ENCODE measurements around the gene SEPTIN12.
A peak's percentile ranks its signal among the peaks of the same experiment; 100 is the strongest.

The SEPTIN12 gene

GRCh38 chr16:4733211-4733742, 54.9 kb downstream of the SEPTIN12 start:
- Histone ChIP-seq H3K9ac (ENCODE audit: low read depth, low read length, poor library complexity, severe bottlenecking) (peak overlapping the region; percentile 78), H3K4me3 (ENCODE audit: low read length, poor library complexity, severe bottlenecking) (peak overlapping the region; percentile 85), H3K4me2 (ENCODE audit: low read depth, low read length, poor library complexity, severe bottlenecking) (peak overlapping the region; percentile 94), H4K20me1 (ENCODE audit: insufficient read depth, low read length, poor library complexity, severe bottlenecking) (no peaks in the 10 kb centered on the region), H2AFZ (ENCODE audit: low read length) (peak overlapping the region; percentile 97; the same call in 1 of the 2 replicates), H3K36me3 (ENCODE audit: insufficient read depth, low read length) (no peaks in the 10 kb centered on the region), H3K79me2 (ENCODE audit: insufficient read depth, low read length) (no peaks in the 10 kb centered on the region), H3K27me3 (ENCODE audit: insufficient read depth, low read length, poor library complexity, severe bottlenecking) (no peaks in the 10 kb centered on the region), H3K4me1 (ENCODE audit: insufficient read depth, low read length, poor library complexity, severe bottlenecking) (peaks cover 5% of the 10 kb centered on the region), H3F3A (ENCODE audit: low read depth) (no peaks in the 10 kb centered on the region), H3K9me3 (ENCODE audit: insufficient read depth, low read depth, low read length) (no peaks in the 10 kb centered on the region), H3K9me2 (replicated peaks; ENCODE audit: low read depth, low read length) (no peaks in the 10 kb centered on the region)
- no peak for TF ChIP-seq EZH2phosphoT487 (IDR thresholded peaks at IDR 0.05; ENCODE audit: borderline replicate concordance)
- no peak for TF ChIP-seq CTCF (conservative IDR thresholded peaks at IDR 0.05; ENCODE audit: low read length)

- H3K9me3 ChIP-seq (ENCODE audit: insufficient read depth, low read depth, low read length), result no peaks in the 10 kb centered on the region
- no peaks in the 10 kb centered on the region for H3K9me2 ChIP-seq (replicated peaks; ENCODE audit: low read depth, low read length)
- H3K9ac ChIP-seq (ENCODE audit: low read depth, low read length, poor library complexity, severe bottlenecking), result no peak overlapping the region
- H3K4me3 ChIP-seq (ENCODE audit: low read length, poor library complexity, severe bottlenecking), result no peak overlapping the region
- H3K27me3 ChIP-seq (ENCODE audit: insufficient read depth, low read length, poor library complexity, severe bottlenecking), result no peaks in the 10 kb centered on the region
- no peak overlapping the region for H2AFZ ChIP-seq (ENCODE audit: low read length)
- H3K36me3 ChIP-seq (ENCODE audit: insufficient read depth, low read length), result no peaks in the 10 kb centered on the region
- TF ChIP-seq EZH2phosphoT487 (IDR thresholded peaks at IDR 0.05; ENCODE audit: borderline replicate concordance), result no peak
- no peak for TF ChIP-seq CTCF (conservative IDR thresholded peaks at IDR 0.05; ENCODE audit: low read length)
- H3K4me1 ChIP-seq (ENCODE audit: insufficient read depth, low read length, poor library complexity, severe bottlenecking), result peaks cover under 1% of the 10 kb centered on the region
- H4K20me1 ChIP-seq (ENCODE audit: insufficient read depth, low read length, poor library complexity, severe bottlenecking), result no peaks in the 10 kb centered on the region
- H3K4me2 ChIP-seq (ENCODE audit: low read depth, low read length, poor library complexity, severe bottlenecking), result no peak overlapping the region
- no peaks in the 10 kb centered on the region for H3F3A ChIP-seq (ENCODE audit: low read depth)
- no peaks in the 10 kb centered on the region for H3K79me2 ChIP-seq (ENCODE audit: insufficient read depth, low read length)
Observed at GRCh38 chr16:4729876-4730275, 58.3 kb downstream of the SEPTIN12 start.

- Histone ChIP-seq H3K79me2 (ENCODE audit: insufficient read depth, low read length) (no peaks in the 10 kb centered on the region), H3K4me2 (ENCODE audit: low read depth, low read length, poor library complexity, severe bottlenecking) (no peak overlapping the region), H3K9me2 (replicated peaks; ENCODE audit: low read depth, low read length) (no peaks in the 10 kb centered on the region), H3K4me1 (ENCODE audit: insufficient read depth, low read length, poor library complexity, severe bottlenecking) (no peaks in the 10 kb centered on the region), H3K27me3 (ENCODE audit: insufficient read depth, low read length, poor library complexity, severe bottlenecking) (no peaks in the 10 kb centered on the region), H4K20me1 (ENCODE audit: insufficient read depth, low read length, poor library complexity, severe bottlenecking) (no peaks in the 10 kb centered on the region), H3K9me3 (ENCODE audit: insufficient read depth, low read depth, low read length) (no peaks in the 10 kb centered on the region), H2AFZ (ENCODE audit: low read length) (no peak overlapping the region), H3F3A (ENCODE audit: low read depth) (no peaks in the 10 kb centered on the region), H3K9ac (ENCODE audit: low read depth, low read length, poor library complexity, severe bottlenecking) (no peak overlapping the region), H3K4me3 (ENCODE audit: low read length, poor library complexity, severe bottlenecking) (no peak overlapping the region), H3K36me3 (ENCODE audit: insufficient read depth, low read length) (no peaks in the 10 kb centered on the region)
- TF ChIP-seq CTCF (conservative IDR thresholded peaks at IDR 0.05; ENCODE audit: low read length) (no peak), EZH2phosphoT487 (IDR thresholded peaks at IDR 0.05; ENCODE audit: borderline replicate concordance) (no peak)
Observed at GRCh38 chr16:4728676-4729075, 59.5 kb downstream of the SEPTIN12 start.
